T1000 (cell line): ENCODE measurements around the gene SYT9.
A peak's percentile ranks its signal among the peaks of the same experiment; 100 is the strongest.
"Not testable (repeated sequence)": the region's sequence is repeated elsewhere in the genome, so short reads cannot be mapped to it uniquely, and the experiment has no call there.

Source experiments
- DNase-seq: peaks from one replicate; lab custom pipeline; 2025; ENCODE audit warnings: mixed read lengths; lab: John Stamatoyannopoulos, UW

The SYT9 gene

GRCh38 chr11:7508087-7508486 lies 256.4 kb downstream of the SYT9 start:
- DNase-seq = no peak

GRCh38 chr11:7509966-7510365 lies 258.3 kb downstream of the SYT9 start:
- no peak for DNase-seq

- DNase-seq = no peak
These were observed 259.7 kb downstream of the SYT9 start for GRCh38 chr11:7511401-7511800.

- DNase-seq = no peak
These were observed 261.0 kb downstream of the SYT9 start for GRCh38 chr11:7512525-7513233.

GRCh38 chr11:7513234-7514098 lies 261.8 kb downstream of the SYT9 start, which contains the start of gene PPFIBP2:
TSS of gene PPFIBP2 (plus strand) at chr11:7513999. CDS start at chr11:7549476, 35,477 bp downstream.
- DNase-seq = peak; percentile 64

- DNase-seq = no peak
These were observed 262.4 kb downstream of the SYT9 start for GRCh38 chr11:7514099-7514591.

- DNase-seq = no peak
These were observed 263.8 kb downstream of the SYT9 start for GRCh38 chr11:7515447-7515886.

- DNase-seq = no peak
These were observed 264.8 kb downstream of the SYT9 start for GRCh38 chr11:7516475-7516874.

- DNase-seq = not testable (repeated sequence)
These were observed 266.0 kb downstream of the SYT9 start for GRCh38 chr11:7517743-7518142.
